Upper lobe of left lung (tissue), 4 donors: Measurements from ENCODE around the gene POLE.

ENCODE experiments used
- EP300 ChIP-seq, 4 donors: sonication (generic); formaldehyde crosslinking; IDR thresholded peaks; one replicate each; pipeline ENCODE4 v1.5.1; 2017; ENCODE audit warnings: antibody characterized with exemption in 4 of 4, control low read depth in 2 of 4
- POLR2A ChIP-seq, 4 donors: fragments of 450-650 bp; IDR thresholded peaks; one replicate each; pipeline ENCODE4 v1.5.1; 2016 to 2017; ENCODE audit warnings: antibody characterized with exemption in 4 of 4, mild to moderate bottlenecking in 2 of 4
- TF ChIP-seq, protein P1 (sequence below), 6 experiments: fragments of 450-650 bp in 4 of 6; fragments of 200-600 bp in 2 of 6; sonication (generic) in 2 of 6; IDR thresholded peaks; one replicate each; pipeline ENCODE4 v1.5.1; 2016 to 2019; ENCODE audit warnings: antibody characterized with exemption in 6 of 6

DNA sequence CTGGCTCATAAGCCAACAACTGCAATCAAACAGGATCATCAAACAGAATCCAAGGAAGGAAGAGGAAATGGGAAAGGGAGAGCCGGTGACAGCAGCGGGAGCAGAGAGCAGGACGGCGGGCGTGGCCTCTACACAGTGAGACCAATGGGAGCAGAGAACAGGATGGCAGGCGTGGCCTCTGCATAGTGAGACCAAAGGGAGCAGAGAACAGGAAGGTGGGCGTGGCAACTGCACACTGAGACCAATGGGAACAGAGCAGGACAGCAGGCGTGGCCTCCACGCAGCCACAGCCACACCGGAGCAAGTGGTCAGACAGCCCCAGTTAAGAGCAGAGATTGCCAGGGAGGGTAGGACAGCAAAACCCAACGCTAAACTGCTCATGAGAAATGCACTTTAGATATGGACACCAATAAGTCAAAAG, 93.2 kb downstream of the POLE start:
- TF ChIP-seq, protein P1, sequence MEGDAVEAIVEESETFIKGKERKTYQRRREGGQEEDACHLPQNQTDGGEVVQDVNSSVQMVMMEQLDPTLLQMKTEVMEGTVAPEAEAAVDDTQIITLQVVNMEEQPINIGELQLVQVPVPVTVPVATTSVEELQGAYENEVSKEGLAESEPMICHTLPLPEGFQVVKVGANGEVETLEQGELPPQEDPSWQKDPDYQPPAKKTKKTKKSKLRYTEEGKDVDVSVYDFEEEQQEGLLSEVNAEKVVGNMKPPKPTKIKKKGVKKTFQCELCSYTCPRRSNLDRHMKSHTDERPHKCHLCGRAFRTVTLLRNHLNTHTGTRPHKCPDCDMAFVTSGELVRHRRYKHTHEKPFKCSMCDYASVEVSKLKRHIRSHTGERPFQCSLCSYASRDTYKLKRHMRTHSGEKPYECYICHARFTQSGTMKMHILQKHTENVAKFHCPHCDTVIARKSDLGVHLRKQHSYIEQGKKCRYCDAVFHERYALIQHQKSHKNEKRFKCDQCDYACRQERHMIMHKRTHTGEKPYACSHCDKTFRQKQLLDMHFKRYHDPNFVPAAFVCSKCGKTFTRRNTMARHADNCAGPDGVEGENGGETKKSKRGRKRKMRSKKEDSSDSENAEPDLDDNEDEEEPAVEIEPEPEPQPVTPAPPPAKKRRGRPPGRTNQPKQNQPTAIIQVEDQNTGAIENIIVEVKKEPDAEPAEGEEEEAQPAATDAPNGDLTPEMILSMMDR (IDR thresholded peaks at IDR 0.05), result no peak
- no peak for TF ChIP-seq EP300 (IDR thresholded peaks at IDR 0.05)
- TF ChIP-seq POLR2A (IDR thresholded peaks at IDR 0.05), result no peak
